Pericardium fibroblast (primary cell): Measurements from ENCODE around the gene ARAF. TPM values are rescaled to one million over a fixed set of nuclear protein-coding genes. Genes with fewer than 3 reads are reported as not detected.

Source experiments
- total RNA-seq: library from RNA; depleted of rRNA; stranded (reverse); fragments of >200 nt; gene quantifications from 2 replicates; pipeline ENCODE4 v1.2.3, GENCODE V29; 2015

ARAF gene
- total RNA-seq = 26.7 and 42.5 TPM in 2 replicates

GRCh38 chrX:47560934-47561658 is at the start of gene ARAF:
ARAF (plus strand) TSS chrX:47561205; CDS start chrX:47562968, 1,763 bp downstream.

GRCh38 chrX:47581731-47582647 is 21.0 kb downstream of the ARAF start, which contains the start of gene TIMP1:
TIMP1 (plus strand) TSS chrX:47582436; CDS start chrX:47583416, 980 bp downstream.

GRCh38 chrX:47619486-47620302 is 58.7 kb downstream of the ARAF start, which contains the start of gene SYN1:
SYN1 (minus strand) TSS chrX:47619857; CDS start chrX:47619728, 129 bp downstream.

Other genes starting within 250 kb of the ARAF start
- not detected in 2 replicates for gene ZNF157, start 190.6 kb upstream of the ARAF start, total RNA-seq
- gene ZNF41, start 78.0 kb upstream of the ARAF start, total RNA-seq = 2.6 and 4.6 TPM in 2 replicates
- gene TIMP1, start 21.2 kb downstream of the ARAF start, total RNA-seq = 611 and 1,853 TPM in 2 replicates
- 0.34 and 1.2 TPM in 2 replicates for gene SYN1, start 58.7 kb downstream of the ARAF start, total RNA-seq
- 0.17 and 0.70 TPM in 2 replicates for gene CFP, start 68.7 kb downstream of the ARAF start, total RNA-seq
- 37.3 and 40.4 TPM in 2 replicates for gene ELK1, start 89.4 kb downstream of the ARAF start, total RNA-seq
- gene UXT, start 98.0 kb downstream of the ARAF start, total RNA-seq = 120 and 143 TPM in 2 replicates